ENCODE results near the gene NOP10.

The NOP10 gene

GRCh38 chr15:34337557-34338306, 5.2 kb downstream of the NOP10 start, which contains the start of gene SLC12A6:
Gene SLC12A6, minus strand, starts transcription at chr15:34337781. Its CDS starts 1,101 bp downstream, at chr15:34336680.
- no peaks in the 10 kb centered on the region for H3K27me3 ChIP-seq (ENCODE audit: insufficient read depth, low read length)
- H3K27ac ChIP-seq (ENCODE audit: low read length): no peak within 1 kb of the TSS
- peaks cover 32% of the 10 kb centered on the region for H3K36me3 ChIP-seq (ENCODE audit: insufficient read depth, low read depth, low read length)
- no peaks in the 10 kb centered on the region for H3K9me3 ChIP-seq (ENCODE audit: insufficient read depth, low read depth, low read length)
- 0 out of 2 replicates have a peak, but pooled peaks cover 3% of the 10 kb centered on the region for H3K4me1 ChIP-seq (ENCODE audit: insufficient read depth, low read length)
- peak within 1 kb of the TSS; percentile 88 for H3K4me3 ChIP-seq (ENCODE audit: low read length)
- peak within 1 kb of the TSS; percentile 82 for H3K9ac ChIP-seq (ENCODE audit: low read depth, low read length)

- H3K4me1 ChIP-seq (ENCODE audit: insufficient read depth, low read length): 0 out of 2 replicates have a peak, but pooled peaks cover 3% of the 10 kb centered on the region
- no peak overlapping the region for H3K27ac ChIP-seq (ENCODE audit: low read length)
- peaks cover 32% of the 10 kb centered on the region for H3K36me3 ChIP-seq (ENCODE audit: insufficient read depth, low read depth, low read length)
- peak overlapping the region; percentile 88 for H3K4me3 ChIP-seq (ENCODE audit: low read length)
- H3K9ac ChIP-seq (ENCODE audit: low read depth, low read length): peak overlapping the region; percentile 82
- no peaks in the 10 kb centered on the region for H3K9me3 ChIP-seq (ENCODE audit: insufficient read depth, low read depth, low read length)
- H3K27me3 ChIP-seq (ENCODE audit: insufficient read depth, low read length): no peaks in the 10 kb centered on the region
Observed at GRCh38 chr15:34336991-34337556, 5.9 kb downstream of the NOP10 start.

- H3K36me3 ChIP-seq (ENCODE audit: insufficient read depth, low read depth, low read length): peaks cover 27% of the 10 kb centered on the region
- no peaks in the 10 kb centered on the region for H3K27me3 ChIP-seq (ENCODE audit: insufficient read depth, low read length)
- no peaks in the 10 kb centered on the region for H3K4me1 ChIP-seq (ENCODE audit: insufficient read depth, low read length)
- H3K4me3 ChIP-seq (ENCODE audit: low read length): peak overlapping the region; percentile 88
- no peak overlapping the region for H3K27ac ChIP-seq (ENCODE audit: low read length)
- H3K9ac ChIP-seq (ENCODE audit: low read depth, low read length): peak overlapping the region; percentile 82; the same call in 1 of the 2 replicates
- no peaks in the 10 kb centered on the region for H3K9me3 ChIP-seq (ENCODE audit: insufficient read depth, low read depth, low read length)
Observed at GRCh38 chr15:34336231-34336990, 6.5 kb downstream of the NOP10 start.

- Histone ChIP-seq H3K9ac (ENCODE audit: low read depth, low read length) (no peak overlapping the region), H3K4me3 (ENCODE audit: low read length) (no peak overlapping the region), H3K27ac (ENCODE audit: low read length) (no peak overlapping the region), H3K27me3 (ENCODE audit: insufficient read depth, low read length) (no peaks in the 10 kb centered on the region), H3K9me3 (ENCODE audit: insufficient read depth, low read depth, low read length) (no peaks in the 10 kb centered on the region), H3K36me3 (ENCODE audit: insufficient read depth, low read depth, low read length) (peaks cover 17% of the 10 kb centered on the region), H3K4me1 (ENCODE audit: insufficient read depth, low read length) (no peaks in the 10 kb centered on the region)
Observed at GRCh38 chr15:34335176-34336032, 7.5 kb downstream of the NOP10 start.

- Histone ChIP-seq H3K36me3 (ENCODE audit: insufficient read depth, low read depth, low read length) (peaks cover 10% of the 10 kb centered on the region), H3K27me3 (ENCODE audit: insufficient read depth, low read length) (no peaks in the 10 kb centered on the region), H3K27ac (ENCODE audit: low read length) (no peak overlapping the region), H3K9ac (ENCODE audit: low read depth, low read length) (no peak overlapping the region), H3K4me1 (ENCODE audit: insufficient read depth, low read length) (no peaks in the 10 kb centered on the region), H3K9me3 (ENCODE audit: insufficient read depth, low read depth, low read length) (no peaks in the 10 kb centered on the region), H3K4me3 (ENCODE audit: low read length) (no peak overlapping the region)
Observed at GRCh38 chr15:34334672-34335071, 8.3 kb downstream of the NOP10 start.

GRCh38 chr15:34332553-34333120, 10.3 kb downstream of the NOP10 start:
- Histone ChIP-seq H3K36me3 (ENCODE audit: insufficient read depth, low read depth, low read length) (no peaks in the 10 kb centered on the region), H3K9me3 (ENCODE audit: insufficient read depth, low read depth, low read length) (no peaks in the 10 kb centered on the region), H3K27me3 (ENCODE audit: insufficient read depth, low read length) (no peaks in the 10 kb centered on the region), H3K4me3 (ENCODE audit: low read length) (no peak overlapping the region), H3K27ac (ENCODE audit: low read length) (no peak overlapping the region), H3K4me1 (ENCODE audit: insufficient read depth, low read length) (no peaks in the 10 kb centered on the region), H3K9ac (ENCODE audit: low read depth, low read length) (no peak overlapping the region)

GRCh38 chr15:34331809-34332208, 11.1 kb downstream of the NOP10 start:
- Histone ChIP-seq H3K4me1 (ENCODE audit: insufficient read depth, low read length) (no peaks in the 10 kb centered on the region), H3K4me3 (ENCODE audit: low read length) (no peak overlapping the region), H3K36me3 (ENCODE audit: insufficient read depth, low read depth, low read length) (no peaks in the 10 kb centered on the region), H3K27me3 (ENCODE audit: insufficient read depth, low read length) (no peaks in the 10 kb centered on the region), H3K9me3 (ENCODE audit: insufficient read depth, low read depth, low read length) (no peaks in the 10 kb centered on the region), H3K9ac (ENCODE audit: low read depth, low read length) (no peak overlapping the region), H3K27ac (ENCODE audit: low read length) (no peak overlapping the region)

- Histone ChIP-seq H3K27ac (ENCODE audit: low read length) (no peak overlapping the region), H3K4me3 (ENCODE audit: low read length) (no peak overlapping the region), H3K36me3 (ENCODE audit: insufficient read depth, low read depth, low read length) (no peaks in the 10 kb centered on the region), H3K9ac (ENCODE audit: low read depth, low read length) (no peak overlapping the region), H3K27me3 (ENCODE audit: insufficient read depth, low read length) (no peaks in the 10 kb centered on the region), H3K4me1 (ENCODE audit: insufficient read depth, low read length) (no peaks in the 10 kb centered on the region), H3K9me3 (ENCODE audit: insufficient read depth, low read depth, low read length) (no peaks in the 10 kb centered on the region)
Observed at GRCh38 chr15:34330279-34330678, 12.7 kb downstream of the NOP10 start.

GRCh38 chr15:34329006-34329405, 13.9 kb downstream of the NOP10 start:
- Histone ChIP-seq H3K27ac (ENCODE audit: low read length) (no peak overlapping the region), H3K27me3 (ENCODE audit: insufficient read depth, low read length) (no peaks in the 10 kb centered on the region), H3K4me3 (ENCODE audit: low read length) (no peak overlapping the region), H3K36me3 (ENCODE audit: insufficient read depth, low read depth, low read length) (no peaks in the 10 kb centered on the region), H3K9me3 (ENCODE audit: insufficient read depth, low read depth, low read length) (no peaks in the 10 kb centered on the region), H3K9ac (ENCODE audit: low read depth, low read length) (no peak overlapping the region), H3K4me1 (ENCODE audit: insufficient read depth, low read length) (no peaks in the 10 kb centered on the region)

- Histone ChIP-seq H3K9ac (ENCODE audit: low read depth, low read length) (no peak overlapping the region), H3K9me3 (ENCODE audit: insufficient read depth, low read depth, low read length) (no peaks in the 10 kb centered on the region; the same call in 1 of the 2 replicates), H3K4me1 (ENCODE audit: insufficient read depth, low read length) (no peaks in the 10 kb centered on the region), H3K27me3 (ENCODE audit: insufficient read depth, low read length) (no peaks in the 10 kb centered on the region), H3K36me3 (ENCODE audit: insufficient read depth, low read depth, low read length) (no peaks in the 10 kb centered on the region), H3K27ac (ENCODE audit: low read length) (no peak overlapping the region), H3K4me3 (ENCODE audit: low read length) (no peak overlapping the region)
Observed at GRCh38 chr15:34327906-34328305, 15.0 kb downstream of the NOP10 start.

- Histone ChIP-seq H3K9ac (ENCODE audit: low read depth, low read length) (no peak overlapping the region), H3K36me3 (ENCODE audit: insufficient read depth, low read depth, low read length) (no peaks in the 10 kb centered on the region), H3K9me3 (ENCODE audit: insufficient read depth, low read depth, low read length) (no peaks in the 10 kb centered on the region; the same call in 1 of the 2 replicates), H3K27me3 (ENCODE audit: insufficient read depth, low read length) (no peaks in the 10 kb centered on the region), H3K4me3 (ENCODE audit: low read length) (no peak overlapping the region), H3K27ac (ENCODE audit: low read length) (no peak overlapping the region), H3K4me1 (ENCODE audit: insufficient read depth, low read length) (no peaks in the 10 kb centered on the region)
Observed at GRCh38 chr15:34325368-34325767, 17.6 kb downstream of the NOP10 start.
